Endothelial cell of umbilical vein (primary cell): ENCODE measurements around the gene DEFB124. TPM values are rescaled to one million over a fixed set of nuclear protein-coding genes. Genes with fewer than 3 reads are reported as not detected.

Experiments
- BruUV-seq: library from RNA; stranded (reverse); fragments of 400-500 nt; replicated peaks from 2 replicates; lab custom pipeline; 2021; lab: Mats Ljungman, UMichigan
- CTCF ChIA-PET: fragments of 300-600, 350-600 bp; sonication (Branson Sonifier 250); formaldehyde crosslinking; loops from one replicate; lab custom pipeline; 2021; ENCODE audit warnings: antibody characterized with exemption, inconsistent platforms; lab: Charles Lee
- POLR2A ChIA-PET: fragments of 300-600, 350-600 bp; sonication (Branson Sonifier 250); formaldehyde crosslinking; loops from one replicate; lab custom pipeline; 2021; ENCODE audit warnings: antibody characterized with exemption, inconsistent platforms; lab: Charles Lee
- DNase-seq: peaks from one replicate; pipeline ENCODE4 v3.0.0-alpha.2; 2011; ENCODE audit warnings: low read depth, low spot score
- FAIRE-seq: peaks from 2 replicates; lab custom pipeline; 2011; peaks lifted over from hg19 to GRCh38; lab: Jason Lieb, UNC
- H2AFZ ChIP-seq: 2 replicates; pipeline ENCODE4 v1.6.0; 2012; ENCODE audit warnings: low read depth, low read length, control low read depth, inconsistent platforms
- H3K27ac ChIP-seq: 2 replicates; pipeline ENCODE4 v1.5.1; 2011; ENCODE audit warnings: low read depth, mild to moderate bottlenecking, control low read depth, low read length, moderate library complexity; ENCODE audit not compliant: insufficient read depth
- H3K27me3 ChIP-seq, 2 experiments: 2 replicates each; pipeline versions ENCODE4 v1.6.0 to v1.6.1; 2011; ENCODE audit warnings: low read length in 2 of 2, mixed read lengths in 1 of 2; ENCODE audit not compliant: control insufficient read depth in 2 of 2, insufficient read depth in 2 of 2
- H3K36me3 ChIP-seq, 2 experiments: 2 replicates in 1 of 2; 3 replicates in 1 of 2; pipeline ENCODE4 v1.5.1; 2011; ENCODE audit warnings: low read length in 2 of 2, mild to moderate bottlenecking in 1 of 2, moderate library complexity in 1 of 2; ENCODE audit not compliant: control insufficient read depth in 2 of 2, insufficient read depth in 2 of 2; ENCODE audit errors: extremely low read depth in 1 of 2
- H3K4me1 ChIP-seq: 3 replicates; pipeline ENCODE4 v1.5.1; 2011; ENCODE audit warnings: mild to moderate bottlenecking, low read length; ENCODE audit not compliant: control insufficient read depth, insufficient read depth; ENCODE audit errors: extremely low read depth
- H3K4me2 ChIP-seq: 2 replicates; pipeline ENCODE4 v1.6.1; 2011; ENCODE audit warnings: low read length, control low read depth, mixed read lengths; ENCODE audit not compliant: insufficient read depth
- H3K4me3 ChIP-seq, 3 experiments: fragments of 200-600 bp in 1 of 3; sonication (generic), shearing (Covaris generic) in 1 of 3; replicated peaks in 1 of 3; 2 replicates each; pipeline ENCODE4 v1.5.1; 2011 to 2016; ENCODE audit warnings: control low read depth in 3 of 3, low read length in 3 of 3, mild to moderate bottlenecking in 2 of 3, inconsistent platforms in 1 of 3, low read depth in 1 of 3, moderate library complexity in 1 of 3; ENCODE audit not compliant: insufficient read depth in 1 of 3
- H3K79me2 ChIP-seq: 2 replicates; pipeline ENCODE4 v1.6.0; 2012; ENCODE audit warnings: low read length, inconsistent platforms; ENCODE audit not compliant: control insufficient read depth, insufficient read depth
- H3K9ac ChIP-seq: replicated peaks from 2 replicates; pipeline ENCODE3; 2011; ENCODE audit warnings: low read length, control low read depth; ENCODE audit not compliant: insufficient read depth; ENCODE audit errors: extremely low read depth
- H3K9me1 ChIP-seq: replicated peaks from 3 replicates; pipeline ENCODE4 v1.6.0; 2011; ENCODE audit warnings: mild to moderate bottlenecking, low read length; ENCODE audit not compliant: control insufficient read depth, insufficient read depth; ENCODE audit errors: extremely low read depth
- H3K9me3 ChIP-seq: replicated peaks from 2 replicates; pipeline ENCODE4 v1.5.1; 2012; ENCODE audit warnings: low read length, inconsistent platforms; ENCODE audit not compliant: control insufficient read depth, insufficient read depth
- H4K20me1 ChIP-seq: replicated peaks from 2 replicates; pipeline ENCODE3; 2011; ENCODE audit warnings: mild to moderate bottlenecking, low read length; ENCODE audit not compliant: control insufficient read depth, insufficient read depth; ENCODE audit errors: extremely low read depth
- CTCF ChIP-seq, 2 donors: IDR thresholded peaks; 1 replicate in 1 of 2; 2 replicates in 1 of 2; pipeline ENCODE4 v1.5.1; 2011; ENCODE audit warnings: low read length in 2 of 2, mild to moderate bottlenecking in 2 of 2, moderate library complexity in 2 of 2, control low read depth in 1 of 2, inconsistent platforms in 1 of 2, low read depth in 1 of 2; ENCODE audit not compliant: insufficient read depth in 1 of 2; ENCODE audit errors: extremely low read depth in 1 of 2
- EZH2 ChIP-seq: IDR thresholded peaks from 2 replicates; pipeline ENCODE4 v1.6.1; 2012; ENCODE audit warnings: borderline replicate concordance, low read depth, mild to moderate bottlenecking, moderate library complexity, low read length, inconsistent platforms; ENCODE audit not compliant: severe bottlenecking
- FOS ChIP-seq: IDR thresholded peaks from 2 replicates; pipeline ENCODE4 v1.6.1; 2011; ENCODE audit warnings: mild to moderate bottlenecking, low read length, moderate library complexity, borderline replicate concordance; ENCODE audit not compliant: insufficient read depth
- GATA2 ChIP-seq: IDR thresholded peaks from 2 replicates; pipeline ENCODE4 v1.7.0; 2011; ENCODE audit warnings: low read depth, mild to moderate bottlenecking, moderate library complexity, mixed read lengths, low read length; ENCODE audit not compliant: insufficient read length, insufficient read depth
- JUN ChIP-seq: IDR thresholded peaks from 2 replicates; pipeline ENCODE4 v1.6.1; 2011; ENCODE audit warnings: borderline replicate concordance, low read depth; ENCODE audit not compliant: insufficient read length, insufficient read depth
- MAX ChIP-seq: IDR thresholded peaks from 2 replicates; pipeline ENCODE4 v1.6.1; 2011; ENCODE audit not compliant: insufficient read depth, insufficient read length
- MYC ChIP-seq: IDR thresholded peaks from one replicate; pipeline ENCODE4 v1.6.1; 2011; ENCODE audit warnings: mild to moderate bottlenecking, low read depth, low read length
- POLR2A ChIP-seq: IDR thresholded peaks from 2 replicates; pipeline ENCODE4 v1.6.1; 2012; ENCODE audit warnings: low read depth, mild to moderate bottlenecking, control low read depth, low read length
- POLR2AphosphoS5 ChIP-seq: IDR thresholded peaks from 2 replicates; pipeline ENCODE4 v1.6.1; 2012; ENCODE audit warnings: low read depth, mild to moderate bottlenecking, control low read depth, low read length, moderate library complexity; ENCODE audit not compliant: insufficient read depth
- dilution Hi-C: fragments of 300-500 bp; cut with MboI; formaldehyde crosslinking; loops from one replicate; pipeline ENCODE4 v1.15.0; 2019; ENCODE audit warnings: low sequenced_read_pairs; ENCODE audit not compliant: extremely low pct_ligation_motif_present
- intact Hi-C: fragments of 100-400 bp; cut with micrococcal nuclease; formaldehyde crosslinking; loops from one replicate; pipeline ENCODE4 v1.10.0; 2022
- polyA plus RNA-seq, 4 experiments: library from polyadenylated mRNA; depleted of rRNA in 3 of 4; stranded (reverse) in 3 of 4; unstranded in 1 of 4; fragments of >200 nt; gene quantifications; 2 replicates each; pipeline versions ENCODE4 v1.2.1 to v1.2.3, GENCODE V29; 2011 to 2012; ENCODE audit warnings: missing spikeins in 1 of 4
- total RNA-seq: library from RNA; stranded (reverse); gene quantifications from 2 replicates; pipeline ENCODE4 v1.2.3, GENCODE V29; 2021

The DEFB124 gene
- total and polyA plus RNA-seq, 2 donors (not counting 3 experiments of a cell fraction or from before 2014, with no cell fraction given), result not detected

GRCh38 chr20:31418307-31418706, 56.6 kb downstream of the DEFB124 start:
- H3K27ac ChIP-seq, result no peak overlapping the region
- CTCF ChIA-PET, result no interaction called here

More at GRCh38 chr20:31418307-31418706, 56.6 kb downstream of the DEFB124 start:
- POLR2A ChIA-PET, result no interaction called here
- no peak for TF ChIP-seq POLR2A
- no peak for TF ChIP-seq POLR2AphosphoS5
- TF ChIP-seq GATA2, result no peak
- no peak for TF ChIP-seq MAX
- no peak for TF ChIP-seq JUN
- no peak for TF ChIP-seq CTCF (IDR thresholded peaks at IDR 0.05; ENCODE audit: extremely low read depth in 1 of 2, insufficient read depth in 1 of 2, low read depth in 1 of 2, low read length in 2 of 2)
- no peak for TF ChIP-seq EZH2
- no peak for TF ChIP-seq FOS
- TF ChIP-seq MYC, result no peak
- H3K27me3 ChIP-seq, result no peaks in the 10 kb centered on the region
- FAIRE-seq (no peak), DNase-seq (no peak)
- H4K20me1 ChIP-seq, result no peaks in the 10 kb centered on the region
- no peak overlapping the region for H3K4me3 ChIP-seq
- no peak overlapping the region for H3K4me2 ChIP-seq
- BruUV-seq, result no TSS peak
- H3K4me1 ChIP-seq, result no peaks in the 10 kb centered on the region
- intact Hi-C loops, result no loop called here
- no peaks in the 10 kb centered on the region for H3K9me1 ChIP-seq
- no peak overlapping the region for H2AFZ ChIP-seq
- H3K36me3 ChIP-seq, result no peaks in the 10 kb centered on the region
- H3K9ac ChIP-seq, result no peak overlapping the region
- no peaks in the 10 kb centered on the region for H3K9me3 ChIP-seq
- dilution Hi-C loops, result no loop called here
- H3K79me2 ChIP-seq, result no peaks in the 10 kb centered on the region
